ENCODE measurements around the gene EBNA1BP2.
A peak's percentile ranks its signal among the peaks of the same experiment; 100 is the strongest.
"Not testable (repeated sequence)": the region's sequence is repeated elsewhere in the genome, so short reads cannot be mapped to it uniquely, and the experiment has no call there.

EBNA1BP2 gene

GRCh38 chr1:43171876-43172526, at the start of gene EBNA1BP2, which contains the start of gene CFAP57:
EBNA1BP2 (minus strand) TSS chr1:43172290; CDS start chr1:43172118, 172 bp downstream.
CFAP57 (plus strand) TSS chr1:43172330; CDS start chr1:43172754, 424 bp downstream.
- H3K4me1 ChIP-seq (ENCODE audit: insufficient read depth, low read length): peaks cover 10% of the 10 kb centered on the region
- peak within 1 kb of the TSS; percentile 74 for H3K27ac ChIP-seq (ENCODE audit: low read depth, low read length)
- peaks cover 0 to 9% of the 10 kb centered on the region in 2 donors for H3K27me3 ChIP-seq (ENCODE audit: control insufficient read depth in 1 of 2, insufficient read depth in 2 of 2, low read length in 2 of 2)
- no peaks in the 10 kb centered on the region for H3K9me3 ChIP-seq (ENCODE audit: low read length)
- H3K9ac ChIP-seq (ENCODE audit: low read length): peak within 1 kb of the TSS; percentile 86
- peak within 1 kb of the TSS; percentile 87 to 99 for H3K4me3 ChIP-seq (ENCODE audit: low read depth in 1 of 2, low read length in 2 of 2)
- H3K36me3 ChIP-seq (ENCODE audit: insufficient read depth, low read length): peaks cover 34% of the 10 kb centered on the region

- H3K9ac ChIP-seq (ENCODE audit: low read length): no peak overlapping the region
Measured at GRCh38 chr1:43221797-43222196, 49.7 kb upstream of the EBNA1BP2 start.

GRCh38 chr1:43220905-43221778, 49.1 kb upstream of the EBNA1BP2 start:
- no peaks in the 10 kb centered on the region for H3K9me3 ChIP-seq (ENCODE audit: low read length)
- no peaks in the 10 kb centered on the region for H3K27me3 ChIP-seq (ENCODE audit: control insufficient read depth in 1 of 2, insufficient read depth in 2 of 2, low read length in 2 of 2)
- no peaks in the 10 kb centered on the region for H3K36me3 ChIP-seq (ENCODE audit: insufficient read depth, low read length)
- H3K4me1 ChIP-seq (ENCODE audit: insufficient read depth, low read length): no peaks in the 10 kb centered on the region
- H3K4me3 ChIP-seq (ENCODE audit: low read depth in 1 of 2, low read length in 2 of 2): no peak overlapping the region
- H3K27ac ChIP-seq (ENCODE audit: low read depth, low read length): no peak overlapping the region
- H3K9ac ChIP-seq (ENCODE audit: low read length): no peak overlapping the region

More at GRCh38 chr1:43221797-43222196, 49.7 kb upstream of the EBNA1BP2 start:
- Histone ChIP-seq H3K36me3 (ENCODE audit: insufficient read depth, low read length) (no peaks in the 10 kb centered on the region), H3K9me3 (ENCODE audit: low read length) (no peaks in the 10 kb centered on the region), H3K27ac (ENCODE audit: low read depth, low read length) (no peak overlapping the region), H3K4me3 (ENCODE audit: low read depth in 1 of 2, low read length in 2 of 2) (no peak overlapping the region), H3K27me3 (ENCODE audit: control insufficient read depth in 1 of 2, insufficient read depth in 2 of 2, low read length in 2 of 2) (no peaks in the 10 kb centered on the region), H3K4me1 (ENCODE audit: insufficient read depth, low read length) (no peaks in the 10 kb centered on the region)

GRCh38 chr1:43217747-43218146, 45.7 kb upstream of the EBNA1BP2 start:
- no peak overlapping the region for H3K4me3 ChIP-seq (ENCODE audit: low read depth in 1 of 2, low read length in 2 of 2)
- H3K9me3 ChIP-seq (ENCODE audit: low read length): no peaks in the 10 kb centered on the region
- no peak overlapping the region for H3K27ac ChIP-seq (ENCODE audit: low read depth, low read length)
- no peaks in the 10 kb centered on the region for H3K4me1 ChIP-seq (ENCODE audit: insufficient read depth, low read length)
- H3K9ac ChIP-seq (ENCODE audit: low read length): no peak overlapping the region
- H3K36me3 ChIP-seq (ENCODE audit: insufficient read depth, low read length): no peaks in the 10 kb centered on the region
- H3K27me3 ChIP-seq (ENCODE audit: control insufficient read depth in 1 of 2, insufficient read depth in 2 of 2, low read length in 2 of 2): no peaks in the 10 kb centered on the region

GRCh38 chr1:43214501-43215444, 42.7 kb upstream of the EBNA1BP2 start:
- Histone ChIP-seq H3K4me1 (ENCODE audit: insufficient read depth, low read length) (no peaks in the 10 kb centered on the region), H3K27ac (ENCODE audit: low read depth, low read length) (no peak overlapping the region), H3K4me3 (ENCODE audit: low read depth in 1 of 2, low read length in 2 of 2) (no peak overlapping the region), H3K36me3 (ENCODE audit: insufficient read depth, low read length) (no peaks in the 10 kb centered on the region), H3K27me3 (ENCODE audit: control insufficient read depth in 1 of 2, insufficient read depth in 2 of 2, low read length in 2 of 2) (no peaks in the 10 kb centered on the region), H3K9me3 (ENCODE audit: low read length) (no peaks in the 10 kb centered on the region), H3K9ac (ENCODE audit: low read length) (no peak overlapping the region)

GRCh38 chr1:43208277-43208676, 36.2 kb upstream of the EBNA1BP2 start:
- H3K4me3 ChIP-seq (ENCODE audit: low read depth in 1 of 2, low read length in 2 of 2); H3K9ac ChIP-seq (ENCODE audit: low read length); H3K27ac ChIP-seq (ENCODE audit: low read depth, low read length); H3K36me3 ChIP-seq (ENCODE audit: insufficient read depth, low read length); H3K9me3 ChIP-seq (ENCODE audit: low read length); H3K27me3 ChIP-seq (ENCODE audit: control insufficient read depth in 1 of 2, insufficient read depth in 2 of 2, low read length in 2 of 2): not testable (repeated sequence)
- H3K4me1 ChIP-seq (ENCODE audit: insufficient read depth, low read length): peaks cover 13% of the 10 kb centered on the region

- H3K9ac ChIP-seq (ENCODE audit: low read length): no peak overlapping the region
- H3K4me3 ChIP-seq (ENCODE audit: low read depth in 1 of 2, low read length in 2 of 2): peak overlapping the region in 1 of 2 donors; percentile 9
- no peaks in the 10 kb centered on the region for H3K9me3 ChIP-seq (ENCODE audit: low read length)
- no peaks in the 10 kb centered on the region for H3K36me3 ChIP-seq (ENCODE audit: insufficient read depth, low read length)
- H3K4me1 ChIP-seq (ENCODE audit: insufficient read depth, low read length): peaks cover 13% of the 10 kb centered on the region
- H3K27ac ChIP-seq (ENCODE audit: low read depth, low read length): no peak overlapping the region
- H3K27me3 ChIP-seq (ENCODE audit: control insufficient read depth in 1 of 2, insufficient read depth in 2 of 2, low read length in 2 of 2): no peaks in the 10 kb centered on the region
Measured at GRCh38 chr1:43207229-43207853, 35.3 kb upstream of the EBNA1BP2 start.

- Histone ChIP-seq H3K9ac (ENCODE audit: low read length) (no peak overlapping the region), H3K36me3 (ENCODE audit: insufficient read depth, low read length) (no peaks in the 10 kb centered on the region), H3K4me3 (ENCODE audit: low read depth in 1 of 2, low read length in 2 of 2) (peak overlapping the region; percentile 6 to 9), H3K9me3 (ENCODE audit: low read length) (no peaks in the 10 kb centered on the region), H3K27ac (ENCODE audit: low read depth, low read length) (no peak overlapping the region), H3K27me3 (ENCODE audit: control insufficient read depth in 1 of 2, insufficient read depth in 2 of 2, low read length in 2 of 2) (no peaks in the 10 kb centered on the region), H3K4me1 (ENCODE audit: insufficient read depth, low read length) (peaks cover 13% of the 10 kb centered on the region)
Measured at GRCh38 chr1:43206600-43207228, 34.6 kb upstream of the EBNA1BP2 start.

GRCh38 chr1:43205671-43206070, 33.6 kb upstream of the EBNA1BP2 start:
- H3K36me3 ChIP-seq (ENCODE audit: insufficient read depth, low read length): no peaks in the 10 kb centered on the region
- no peak overlapping the region for H3K9ac ChIP-seq (ENCODE audit: low read length)
- H3K27me3 ChIP-seq (ENCODE audit: control insufficient read depth in 1 of 2, insufficient read depth in 2 of 2, low read length in 2 of 2): no peaks in the 10 kb centered on the region
- H3K4me3 ChIP-seq (ENCODE audit: low read depth in 1 of 2, low read length in 2 of 2): no peak overlapping the region
- H3K9me3 ChIP-seq (ENCODE audit: low read length): no peaks in the 10 kb centered on the region
- no peak overlapping the region for H3K27ac ChIP-seq (ENCODE audit: low read depth, low read length)
- H3K4me1 ChIP-seq (ENCODE audit: insufficient read depth, low read length): peaks cover 13% of the 10 kb centered on the region

GRCh38 chr1:43204394-43204793, 32.3 kb upstream of the EBNA1BP2 start:
- Histone ChIP-seq H3K4me1 (ENCODE audit: insufficient read depth, low read length) (peaks cover 13% of the 10 kb centered on the region), H3K9ac (ENCODE audit: low read length) (no peak overlapping the region), H3K27ac (ENCODE audit: low read depth, low read length) (no peak overlapping the region), H3K4me3 (ENCODE audit: low read depth in 1 of 2, low read length in 2 of 2) (no peak overlapping the region), H3K9me3 (ENCODE audit: low read length) (no peaks in the 10 kb centered on the region), H3K36me3 (ENCODE audit: insufficient read depth, low read length) (no peaks in the 10 kb centered on the region), H3K27me3 (ENCODE audit: control insufficient read depth in 1 of 2, insufficient read depth in 2 of 2, low read length in 2 of 2) (no peaks in the 10 kb centered on the region)

Data from muscle layer of colon (tissue), 2 donors.